NCI-H2107 (cell line): ENCODE data around the gene STX11.

ENCODE experiments used
- DNase-seq: peaks from one replicate; lab custom pipeline; 2025; lab: John Stamatoyannopoulos, UW

Gene STX11

GRCh38 chr6:144215402-144215931 lies 65.2 kb downstream of the STX11 start:
- no peak for DNase-seq

- peak; percentile 86 for DNase-seq
Measured at GRCh38 chr6:144215932-144216667, 65.8 kb downstream of the STX11 start.

GRCh38 chr6:144216668-144217218 lies 66.4 kb downstream of the STX11 start:
- no peak for DNase-seq

- no peak for DNase-seq
Measured at GRCh38 chr6:144217264-144217663, 66.9 kb downstream of the STX11 start.

GRCh38 chr6:144217797-144218196 lies 67.5 kb downstream of the STX11 start:
- no peak for DNase-seq

GRCh38 chr6:144219056-144219685 lies 68.9 kb downstream of the STX11 start:
- no peak for DNase-seq

GRCh38 chr6:144220031-144220790 lies 69.9 kb downstream of the STX11 start:
- DNase-seq: no peak

- no peak for DNase-seq
Measured at GRCh38 chr6:144223686-144224085, 73.4 kb downstream of the STX11 start.

- no peak for DNase-seq
Measured at GRCh38 chr6:144231721-144232120, 81.4 kb downstream of the STX11 start.

GRCh38 chr6:144232176-144232831 lies 82.0 kb downstream of the STX11 start:
- DNase-seq: no peak

GRCh38 chr6:144232832-144233230 lies 82.5 kb downstream of the STX11 start:
- DNase-seq: no peak

GRCh38 chr6:144234399-144234798 lies 84.1 kb downstream of the STX11 start:
- no peak for DNase-seq

GRCh38 chr6:144234935-144235334 lies 84.6 kb downstream of the STX11 start:
- no peak for DNase-seq
